Activated CD4-positive, CD25-positive, alpha-beta regulatory T cell treated with anti-CD3 and anti-CD28 coated beads, Interleukin-2, amount 50 U/mL, for 72 hours (primary cell): Measurements from ENCODE around the gene DAB2IP.

Experiments used
- DNase-seq: peaks from one replicate; pipeline ENCODE4 v3.0.0; 2021

DAB2IP gene

GRCh38 chr9:121667214-121667613, 15.8 kb downstream of the DAB2IP start:
- no peak for DNase-seq

GRCh38 chr9:121667890-121668289, 16.5 kb downstream of the DAB2IP start:
- no peak for DNase-seq

- DNase-seq = no peak
Observed at GRCh38 chr9:121670431-121670830, 19.0 kb downstream of the DAB2IP start.

GRCh38 chr9:121671612-121672155, 20.2 kb downstream of the DAB2IP start:
- no peak for DNase-seq

- DNase-seq = no peak
Observed at GRCh38 chr9:121672213-121672612, 20.8 kb downstream of the DAB2IP start.

- DNase-seq = no peak
Observed at GRCh38 chr9:121672986-121673385, 21.6 kb downstream of the DAB2IP start.

- DNase-seq = no peak
Observed at GRCh38 chr9:121673576-121673975, 22.1 kb downstream of the DAB2IP start.

GRCh38 chr9:121674017-121674416, 22.6 kb downstream of the DAB2IP start:
- DNase-seq = no peak

GRCh38 chr9:121674952-121675351, 23.5 kb downstream of the DAB2IP start:
- no peak for DNase-seq

GRCh38 chr9:121675381-121675780, 23.9 kb downstream of the DAB2IP start:
- no peak for DNase-seq

- no peak for DNase-seq
Observed at GRCh38 chr9:121675969-121676822, 24.8 kb downstream of the DAB2IP start.

GRCh38 chr9:121676926-121677325, 25.5 kb downstream of the DAB2IP start:
- DNase-seq = no peak

- DNase-seq = no peak
Observed at GRCh38 chr9:121678501-121679022, 27.1 kb downstream of the DAB2IP start.

- no peak for DNase-seq
Observed at GRCh38 chr9:121679901-121680635, 28.6 kb downstream of the DAB2IP start.

- DNase-seq = no peak
Observed at GRCh38 chr9:121681404-121681803, 30.0 kb downstream of the DAB2IP start.

GRCh38 chr9:121682201-121682600, 30.8 kb downstream of the DAB2IP start:
- no peak for DNase-seq

- no peak for DNase-seq
Observed at GRCh38 chr9:121682926-121683515, 31.6 kb downstream of the DAB2IP start.

- no peak for DNase-seq
Observed at GRCh38 chr9:121683652-121684051, 32.2 kb downstream of the DAB2IP start.

- DNase-seq = no peak
Observed at GRCh38 chr9:121684381-121685145, 33.1 kb downstream of the DAB2IP start.

- no peak for DNase-seq
Observed at GRCh38 chr9:121685146-121685794, 33.8 kb downstream of the DAB2IP start.

- no peak for DNase-seq
Observed at GRCh38 chr9:121685795-121686377, 34.5 kb downstream of the DAB2IP start.
